NT2/D1 (cell line): Measurements from ENCODE around the gene CKAP2L.

ENCODE experiments used
- SUZ12 ChIP-seq: IDR thresholded peaks from 2 replicates; pipeline ENCODE4 v1.6.1; 2011; ENCODE audit not compliant: insufficient read length, insufficient read depth; ENCODE audit errors: extremely low read depth
- YY1 ChIP-seq: IDR thresholded peaks from 2 replicates; pipeline ENCODE4 v1.6.1; 2011; ENCODE audit not compliant: insufficient read length, insufficient read depth
- ZNF274 ChIP-seq: IDR thresholded peaks from 2 replicates; pipeline ENCODE4 v1.6.1; 2011; ENCODE audit warnings: mild to moderate bottlenecking, low read depth, low read length

- TF ChIP-seq SUZ12 (no peak), ZNF274 (no peak), YY1 (no peak)
These were observed 76.9 kb downstream of the CKAP2L start for GRCh38 chr2:112687522-112687921.
